Measurements from ENCODE around the gene MVB12A. TPM values are rescaled to one million over a fixed set of nuclear protein-coding genes. Genes with fewer than 3 reads are reported as not detected.

The MVB12A gene
- total and polyA plus RNA-seq, 9 of the 15 experiments (the other 6 are each of a cell fraction or from before 2014, with no cell fraction given): 1.2 to 46.2 (median 22.4) TPM

GRCh38 chr19:17398902-17399527 lies 20.8 kb upstream of the MVB12A start (continued):
- TF ChIP-seq CEBPZ (IDR thresholded peaks at IDR 0.05; ENCODE audit: borderline replicate concordance, low read depth, low read length) (no peak), ZNF551 (CRISPR knock-in tag; IDR thresholded peaks at IDR 0.05) (no peak), FOXO4 (CRISPR knock-in tag; IDR thresholded peaks at IDR 0.05) (no peak), NRF1 (conservative IDR thresholded peaks at IDR 0.05 in 1 of 2, IDR thresholded peaks at IDR 0.05 in 1 of 2) (no peak), EP400 (IDR thresholded peaks at IDR 0.05) (no peak), PBX2 (CRISPR knock-in tag; IDR thresholded peaks at IDR 0.05; ENCODE audit: low read depth) (no peak), PBX2 (tag; conservative IDR thresholded peaks at IDR 0.05; ENCODE audit: low read depth) (no peak), DEAF1 (CRISPR knock-in tag; IDR thresholded peaks at IDR 0.05) (no peak), ELK1 (CRISPR knock-in tag; IDR thresholded peaks at IDR 0.05) (no peak), RBFOX2 (IDR thresholded peaks at IDR 0.05; ENCODE audit: low read depth, low read length) (no peak), SMARCC2 (IDR thresholded peaks at IDR 0.05; ENCODE audit: low read depth) (no peak), HNRNPH1 (optimal IDR thresholded peaks at IDR 0.05; ENCODE audit: low read depth, low read length) (no peak), ARHGAP35 (IDR thresholded peaks at IDR 0.05; ENCODE audit: partially characterized antibody) (no peak), CBFA2T2 (conservative IDR thresholded peaks at IDR 0.05) (peak; percentile 12; the same call in 1 of the 2 replicates), TEAD1 (CRISPR knock-in tag; IDR thresholded peaks at IDR 0.05) (no peak), RBBP5 (IDR thresholded peaks at IDR 0.05; ENCODE audit: borderline replicate concordance, insufficient read depth, low read length, poor library complexity, severe bottlenecking) (no peak)
